ENCODE data around the gene SLC4A4. TPM values are rescaled to one million over a fixed set of nuclear protein-coding genes. Genes with fewer than 3 reads are reported as not detected.

Gene SLC4A4
- total and polyA plus RNA-seq, 2 of the 13 experiments (the other 11 are each of a cell fraction or from before 2014, with no cell fraction given) = 0.01 TPM; not detected in 1

GRCh38 chr4:71389149-71389827 lies 50.5 kb downstream of the SLC4A4 start:
- CTCF ChIA-PET (ENCODE audit: low intra/inter-chr PET ratio, low total read pairs) = no interaction called here
- no peaks in the 10 kb centered on the region for H4K20me1 ChIP-seq (ENCODE audit: insufficient read depth, low read length)
- H3K9me3 ChIP-seq (ENCODE audit: low read length) = no peaks in the 10 kb centered on the region
- no peak overlapping the region for H2AFZ ChIP-seq (ENCODE audit: low read length)
- H3K79me2 ChIP-seq (ENCODE audit: insufficient read depth, low read length) = no peaks in the 10 kb centered on the region
- no TSS peak for BruUV-seq (replicated peaks)
- H3K4me2 ChIP-seq (ENCODE audit: low read depth, low read length) = no peak overlapping the region
- H3K9ac ChIP-seq (ENCODE audit: insufficient read depth, low read depth, low read length) = no peak overlapping the region
- H3K4me1 ChIP-seq (ENCODE audit: insufficient read depth, low read length) = no peaks in the 10 kb centered on the region
- WGBS (ENCODE audit: low lambda C conversion rate) = 3% methylated on average over 2 of the region's 2 CpGs
- H3K36me3 ChIP-seq (replicated peaks in 1 of 2; ENCODE audit: control insufficient read depth in 1 of 2, insufficient read depth in 2 of 2, low read length in 2 of 2) = no peaks in the 10 kb centered on the region
- H3K27ac ChIP-seq (ENCODE audit: extremely low read length, insufficient read depth, low read length) = no peak overlapping the region
- ATAC-seq (no peak), FAIRE-seq (no peak), DNase-seq (ENCODE audit: low spot score) (no peak)
- intact Hi-C loops (cut with micrococcal nuclease; ENCODE audit: unreplicated experiment) (no loop called here), in situ Hi-C loops (cut with HindIII; ENCODE audit: extremely low pct_ligation_motif_present, low pct_unique_long_range_greater_than_20kb) (no loop called here)
- POLR2A ChIA-PET = no interaction called here
- TF ChIP-seq TSC22D2 (CRISPR knock-in tag; IDR thresholded peaks at IDR 0.05; ENCODE audit: borderline replicate concordance) (no peak), CREB1 (IDR thresholded peaks at IDR 0.05) (no peak), CREB1 (CRISPR knock-in tag; IDR thresholded peaks at IDR 0.05) (no peak), MED13 (CRISPR knock-in tag; IDR thresholded peaks at IDR 0.05) (no peak), BRD4 (CRISPR knock-in tag; IDR thresholded peaks at IDR 0.05) (no peak), ATF7 (IDR thresholded peaks at IDR 0.05) (no peak), ATF7 (CRISPR knock-in tag; IDR thresholded peaks at IDR 0.05) (no peak)
- H3K4me3 ChIP-seq (replicated peaks in 1 of 3; ENCODE audit: insufficient read depth in 1 of 3, low read depth in 2 of 3, low read length in 3 of 3) = no peak overlapping the region
- no peaks in the 10 kb centered on the region for H3K27me3 ChIP-seq (ENCODE audit: control insufficient read depth in 1 of 2, insufficient read depth in 2 of 2, low read length in 2 of 2)

GRCh38 chr4:71392109-71392508 lies 53.3 kb downstream of the SLC4A4 start:
- WGBS (ENCODE audit: low lambda C conversion rate) = 54% methylated on average over 3 of the region's 3 CpGs
- no peak for DNase-seq (ENCODE audit: low spot score)
- no peaks in the 10 kb centered on the region for H3K79me2 ChIP-seq (ENCODE audit: insufficient read depth, low read length)
- H3K4me2 ChIP-seq (ENCODE audit: low read depth, low read length) = no peak overlapping the region
- H3K36me3 ChIP-seq (replicated peaks in 1 of 2; ENCODE audit: control insufficient read depth in 1 of 2, insufficient read depth in 2 of 2, low read length in 2 of 2) = no peaks in the 10 kb centered on the region
- no peak overlapping the region for H3K4me3 ChIP-seq (replicated peaks in 1 of 3; ENCODE audit: insufficient read depth in 1 of 3, low read depth in 2 of 3, low read length in 3 of 3)
- intact Hi-C loops (cut with micrococcal nuclease; ENCODE audit: unreplicated experiment) = no loop called here
- no peak overlapping the region for H3K9ac ChIP-seq (ENCODE audit: insufficient read depth, low read depth, low read length)
- no peak for ATAC-seq
- no peak overlapping the region for H3K27ac ChIP-seq (ENCODE audit: extremely low read length, insufficient read depth, low read length)
- no peak overlapping the region for H2AFZ ChIP-seq (ENCODE audit: low read length)
- H3K4me1 ChIP-seq (ENCODE audit: insufficient read depth, low read length) = no peaks in the 10 kb centered on the region
- H4K20me1 ChIP-seq (ENCODE audit: insufficient read depth, low read length) = no peaks in the 10 kb centered on the region
- in situ Hi-C loops (cut with HindIII; ENCODE audit: extremely low pct_ligation_motif_present, low pct_unique_long_range_greater_than_20kb) = no loop called here
- H3K9me3 ChIP-seq (ENCODE audit: low read length) = no peaks in the 10 kb centered on the region
- no peak for FAIRE-seq
- H3K27me3 ChIP-seq (ENCODE audit: control insufficient read depth in 1 of 2, insufficient read depth in 2 of 2, low read length in 2 of 2) = no peaks in the 10 kb centered on the region
- POLR2A ChIA-PET = no interaction called here
- CTCF ChIA-PET (ENCODE audit: low intra/inter-chr PET ratio, low total read pairs) = no interaction called here
- no TSS peak for BruUV-seq (replicated peaks)
- no peak for TF ChIP-seq HNF1B (CRISPR knock-in tag; IDR thresholded peaks at IDR 0.05)
- no peak for TF ChIP-seq GZF1 (CRISPR knock-in tag; IDR thresholded peaks at IDR 0.05)
- no peak for TF ChIP-seq ZNF674 (CRISPR knock-in tag; IDR thresholded peaks at IDR 0.05; ENCODE audit: low read depth)
- TF ChIP-seq ZNF530 (CRISPR knock-in tag; IDR thresholded peaks at IDR 0.05; ENCODE audit: low read depth) = no peak
- no peak for TF ChIP-seq NR2F6 (IDR thresholded peaks at IDR 0.05)
- TF ChIP-seq NR2F6 (CRISPR knock-in tag; IDR thresholded peaks at IDR 0.05) = no peak
- TF ChIP-seq E2F5 (CRISPR knock-in tag; conservative IDR thresholded peaks at IDR 0.05) = no peak
- TF ChIP-seq ZBTB34 (CRISPR knock-in tag; IDR thresholded peaks at IDR 0.05) = no peak
- no peak for TF ChIP-seq ZNF44 (CRISPR knock-in tag; IDR thresholded peaks at IDR 0.05)
- no peak for TF ChIP-seq ZNF773 (CRISPR knock-in tag; IDR thresholded peaks at IDR 0.05; ENCODE audit: borderline replicate concordance)
- no peak for TF ChIP-seq SUZ12 (IDR thresholded peaks at IDR 0.05; ENCODE audit: low read depth, low read length)
- no peak for TF ChIP-seq ZNF780A (CRISPR knock-in tag; IDR thresholded peaks at IDR 0.05)

Measured in HepG2 (cell line).